G401.6 (cell line): ENCODE results near the gene LIPC.

Source experiments
- FAIRE-seq: peaks from 2 replicates; lab custom pipeline; 2012; peaks lifted over from hg19 to GRCh38; lab: Jason Lieb, UNC

LIPC gene

DNA sequence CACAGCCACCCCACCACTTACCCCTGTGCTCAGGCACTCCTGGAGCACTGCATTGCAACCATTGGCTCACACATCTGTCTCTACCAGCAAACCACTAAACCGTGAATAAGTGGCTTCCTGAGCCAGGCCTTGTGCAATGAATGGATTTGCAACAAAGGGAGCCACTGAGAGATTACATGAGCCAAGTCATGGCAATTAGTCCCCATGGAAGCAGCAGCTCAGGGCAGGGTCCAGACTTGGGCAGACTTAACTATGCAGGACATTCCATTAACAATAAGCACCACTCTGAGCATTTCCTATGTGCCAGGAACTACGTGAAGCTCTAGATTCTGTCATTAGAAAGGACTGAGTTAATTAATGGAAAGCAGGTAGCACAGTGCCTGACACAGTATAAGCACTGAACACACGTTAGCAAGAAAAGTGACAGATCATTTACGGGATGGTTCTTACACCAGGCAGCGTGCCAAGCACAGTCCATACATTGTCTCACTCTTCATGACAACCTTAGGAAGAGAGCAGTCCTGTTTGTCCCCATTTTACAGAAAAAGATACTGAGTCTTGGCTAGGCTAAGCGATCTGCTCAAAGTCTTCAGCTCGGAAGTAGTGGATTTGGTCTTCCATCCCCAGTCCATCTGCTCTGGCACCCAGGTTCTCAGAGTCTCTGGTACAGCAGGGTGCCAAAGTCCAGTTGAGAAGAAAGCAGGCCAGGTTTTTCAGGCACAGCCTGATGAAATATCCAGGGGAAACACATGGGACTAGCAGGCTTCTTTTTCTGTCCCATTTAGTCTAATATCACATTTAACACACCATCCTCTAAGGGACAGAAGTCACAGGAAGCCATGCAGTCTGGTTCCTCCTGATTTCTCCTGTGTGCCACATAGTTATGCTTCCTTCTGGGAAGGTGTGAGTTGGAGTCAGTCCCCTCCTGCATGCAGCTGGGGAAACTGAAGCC is 44.1 kb downstream of the LIPC start:
- FAIRE-seq, result no peak

DNA sequence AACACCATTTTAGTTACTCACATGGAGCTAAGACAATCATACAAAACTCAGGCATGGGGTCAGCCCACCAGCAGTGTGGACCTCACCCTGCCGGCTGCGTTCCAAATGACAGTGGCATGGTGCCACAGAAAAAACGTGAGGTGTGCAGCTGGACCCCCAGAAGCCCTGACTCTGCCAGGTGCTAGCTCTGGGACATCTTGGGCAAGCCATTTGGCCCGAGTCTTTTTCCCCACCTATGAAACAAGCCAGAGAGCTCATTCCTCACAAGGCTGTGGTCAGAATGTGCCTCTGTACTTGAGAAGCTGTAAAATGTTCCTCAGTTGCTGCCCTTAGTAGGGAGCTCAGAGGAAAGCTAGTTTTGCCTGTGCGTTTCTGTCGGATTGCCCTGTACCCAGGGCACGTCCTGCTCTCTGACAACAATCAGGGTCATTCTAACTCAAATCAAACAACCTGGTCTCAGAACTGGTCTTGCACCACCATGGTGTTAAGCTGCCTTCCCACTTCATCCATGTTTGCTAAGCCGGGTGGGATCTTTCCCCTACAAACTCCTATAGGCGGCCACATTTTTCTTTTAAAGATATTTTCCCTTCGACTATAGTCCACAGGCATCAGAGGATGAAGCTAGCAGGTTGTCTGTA is 44.9 kb downstream of the LIPC start:
- FAIRE-seq, result no peak

DNA sequence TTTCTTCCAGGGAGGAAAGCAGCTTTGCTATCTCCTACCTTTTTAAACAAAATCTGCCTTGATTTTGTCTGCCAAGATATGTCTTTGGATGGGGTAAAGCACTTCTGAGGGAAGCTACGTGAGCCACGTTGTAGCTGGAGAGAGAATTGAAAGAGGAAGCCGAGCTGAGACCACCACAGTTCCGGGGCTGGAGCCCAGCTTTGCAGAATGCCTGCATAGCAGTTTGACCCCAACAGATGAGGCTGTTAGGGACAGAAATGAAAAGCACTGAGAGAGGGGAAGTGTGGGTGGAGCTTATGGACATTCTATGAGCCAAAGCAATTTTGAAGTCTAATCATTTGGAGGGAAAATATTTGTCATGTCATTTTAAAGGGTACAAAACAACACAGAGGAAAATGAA is 45.4 kb downstream of the LIPC start:
- FAIRE-seq, result no peak

DNA sequence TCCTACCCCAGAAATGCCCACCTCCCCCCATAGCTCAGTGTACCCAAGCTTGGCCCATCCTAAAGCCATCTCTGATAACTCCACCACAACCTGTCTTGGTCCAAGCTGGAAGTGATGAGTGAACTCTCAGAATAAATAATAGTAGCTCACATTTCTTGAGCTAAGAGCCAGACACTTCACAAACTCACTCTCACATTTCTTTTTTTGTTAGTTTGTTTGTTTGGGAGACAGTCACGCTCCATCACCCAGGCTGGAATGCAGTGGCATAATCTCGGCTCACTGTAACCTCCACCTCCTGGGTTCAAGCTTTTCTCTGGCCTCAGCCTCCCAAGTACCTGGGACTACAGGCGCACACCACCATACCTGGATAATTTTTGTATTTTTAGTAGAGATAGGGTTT is 46.2 kb downstream of the LIPC start:
- FAIRE-seq, result no peak

DNA sequence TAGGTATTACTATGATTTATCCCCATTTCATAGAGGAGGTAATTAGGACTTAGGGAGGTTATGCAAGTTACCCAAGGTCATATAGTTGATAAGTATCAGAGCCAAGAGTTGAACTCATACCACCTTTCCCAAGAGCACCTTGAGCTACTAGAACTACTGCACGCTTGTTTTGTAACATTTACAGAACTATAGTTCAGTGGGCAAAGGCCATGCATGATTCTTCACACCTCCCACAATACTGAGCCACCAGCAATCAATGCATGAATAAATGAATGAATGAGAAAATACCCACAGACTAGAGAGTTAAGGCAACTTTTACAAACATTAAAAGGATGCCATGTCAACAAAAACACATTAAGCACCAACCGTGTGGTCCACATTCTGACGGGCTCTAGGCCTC is 46.8 kb downstream of the LIPC start:
- FAIRE-seq, result no peak

DNA sequence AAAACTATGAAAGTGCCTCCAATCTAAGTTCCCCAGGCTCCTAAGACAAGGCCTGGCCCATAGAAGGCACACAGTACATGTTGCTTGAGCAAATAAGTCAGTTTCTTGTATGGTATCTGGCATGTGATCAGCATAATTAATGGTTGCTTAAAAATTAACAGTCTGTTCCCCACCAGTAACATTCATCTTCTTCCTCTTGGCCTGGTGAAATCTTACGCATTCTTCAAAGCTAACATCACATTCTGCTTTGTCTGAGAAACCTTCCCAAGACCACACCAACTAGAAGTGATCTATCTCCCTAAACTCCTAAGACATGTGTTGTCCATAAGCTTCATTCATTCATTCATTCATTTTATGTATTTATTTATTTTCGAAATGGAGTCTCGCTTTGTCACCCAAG is 48.1 kb downstream of the LIPC start:
- FAIRE-seq, result no peak

DNA sequence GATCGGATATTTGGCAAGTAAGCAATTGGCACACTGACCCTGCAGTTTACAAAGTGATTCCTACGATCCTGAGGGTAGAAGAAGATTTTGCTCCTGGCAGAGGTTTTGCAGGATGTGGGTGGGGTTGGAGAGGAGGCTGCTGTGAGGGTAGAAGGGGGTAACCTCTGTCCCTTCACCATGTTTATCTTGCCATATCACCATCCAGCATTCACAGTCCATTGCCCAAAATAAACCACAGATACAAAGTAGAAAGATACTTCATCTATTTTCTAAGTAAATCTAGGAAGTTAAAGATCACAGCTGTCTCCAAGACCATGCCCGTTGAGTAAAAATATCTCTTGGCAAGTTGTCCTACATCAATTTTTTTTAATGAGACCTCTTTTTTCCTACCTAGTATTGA is 51.6 kb downstream of the LIPC start:
- no peak for FAIRE-seq

DNA sequence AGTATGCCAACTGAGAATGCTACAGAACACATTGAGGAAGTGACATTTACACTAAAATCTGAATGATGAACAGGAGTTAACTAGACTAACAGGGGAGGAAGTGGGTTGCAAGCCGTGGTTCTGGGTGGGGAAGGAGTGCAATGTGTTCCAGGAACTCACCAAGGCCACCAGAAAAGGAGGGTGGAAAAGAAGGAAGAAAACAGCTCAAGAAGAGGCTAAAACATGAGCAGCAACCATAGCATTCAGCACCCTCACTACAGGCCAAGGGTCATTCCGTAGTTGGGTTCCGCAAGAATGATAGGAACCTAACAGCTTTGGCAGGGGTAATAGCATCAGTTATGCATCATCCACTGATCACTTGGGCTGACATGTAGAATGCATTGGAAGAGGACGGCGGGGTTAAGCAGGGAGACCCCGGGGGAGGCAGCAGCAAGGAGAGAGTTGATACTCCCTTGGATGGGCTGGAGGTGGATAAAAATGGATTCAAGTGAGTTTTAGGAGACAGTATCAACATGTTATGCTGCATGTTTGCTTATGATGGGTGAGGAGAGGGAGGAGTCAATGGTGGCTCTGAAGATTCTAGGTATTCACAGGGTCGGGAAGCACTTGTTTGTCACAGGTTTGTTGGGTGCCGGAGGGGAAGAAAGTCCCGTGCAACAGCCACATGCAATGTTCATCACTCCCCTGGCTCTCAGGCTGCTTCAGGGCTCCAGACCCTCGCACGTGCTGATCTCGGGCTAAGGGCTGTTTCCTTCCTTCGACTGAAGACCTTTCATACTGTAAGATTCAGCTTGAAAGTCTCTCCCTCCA is 53.2 kb downstream of the LIPC start:
- no peak for FAIRE-seq

DNA sequence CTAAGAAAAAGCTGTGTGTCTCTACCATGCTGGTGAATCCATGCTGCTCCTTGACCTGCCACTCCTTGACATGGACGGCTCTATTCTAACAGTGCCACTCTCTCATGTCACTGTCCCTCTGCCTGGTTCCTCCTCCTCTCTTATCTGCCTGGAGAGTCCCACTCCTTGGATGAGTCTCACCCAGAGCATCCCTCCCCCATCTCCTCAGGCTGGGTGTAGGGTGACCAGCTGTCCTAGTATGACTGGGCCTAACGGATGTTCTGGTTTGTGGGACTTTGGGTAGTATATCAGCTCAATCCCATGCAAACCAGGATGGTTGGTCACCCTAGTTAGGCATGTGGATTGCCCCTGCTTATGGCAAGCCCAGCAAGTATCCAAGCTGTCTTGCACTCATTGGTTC is 54.3 kb downstream of the LIPC start:
- no peak for FAIRE-seq

DNA sequence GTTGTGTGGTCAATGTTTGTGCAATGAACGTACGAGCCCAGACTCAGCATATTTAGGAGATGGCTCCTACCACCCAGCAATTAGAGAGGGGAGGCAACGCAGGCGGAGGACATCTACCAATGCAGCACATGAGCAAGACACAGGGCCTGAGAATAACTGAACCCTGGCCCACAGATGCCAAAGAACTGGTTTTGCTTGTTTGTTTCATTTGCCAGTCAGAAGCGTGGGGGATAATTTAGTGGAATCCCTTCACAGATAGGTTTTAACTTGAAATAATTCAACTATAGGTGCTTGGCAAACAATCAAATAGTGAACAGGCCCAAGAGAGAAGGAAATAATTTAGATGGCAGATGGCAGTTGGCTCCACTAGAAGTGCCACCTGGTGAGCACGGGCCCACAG is 54.8 kb downstream of the LIPC start:
- FAIRE-seq, result no peak

DNA sequence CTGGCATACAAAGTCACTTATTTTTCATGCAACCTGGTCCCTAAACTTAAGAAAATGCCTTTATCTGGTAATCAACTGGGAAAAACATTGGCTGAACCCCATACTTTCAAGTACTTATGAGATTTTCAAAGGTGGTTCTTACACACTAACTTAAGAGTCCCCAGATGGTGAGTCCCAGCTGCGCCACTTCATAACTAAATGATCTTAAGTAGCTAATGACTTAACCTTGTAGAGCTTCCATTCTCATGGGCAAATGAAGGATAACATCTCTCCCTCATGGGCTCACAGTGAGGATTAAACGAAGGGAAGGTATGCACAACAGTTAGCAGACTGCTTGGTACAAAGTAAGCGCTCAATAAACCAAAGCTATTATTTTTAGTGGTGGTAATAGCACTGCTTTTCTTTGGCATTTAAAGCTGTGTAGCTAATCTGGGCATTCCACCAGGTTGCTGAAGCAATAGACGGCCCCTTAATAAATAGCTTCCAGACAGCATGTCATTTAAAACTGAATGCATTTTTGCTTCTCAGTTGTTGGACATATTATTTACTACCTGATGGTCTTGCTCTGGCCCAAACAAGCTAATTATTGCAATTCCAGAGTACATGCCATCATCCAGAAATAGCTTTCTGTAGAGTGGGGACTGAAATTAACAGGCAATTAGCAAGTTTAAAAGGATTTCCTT is 55.4 kb downstream of the LIPC start:
- no peak for FAIRE-seq

DNA sequence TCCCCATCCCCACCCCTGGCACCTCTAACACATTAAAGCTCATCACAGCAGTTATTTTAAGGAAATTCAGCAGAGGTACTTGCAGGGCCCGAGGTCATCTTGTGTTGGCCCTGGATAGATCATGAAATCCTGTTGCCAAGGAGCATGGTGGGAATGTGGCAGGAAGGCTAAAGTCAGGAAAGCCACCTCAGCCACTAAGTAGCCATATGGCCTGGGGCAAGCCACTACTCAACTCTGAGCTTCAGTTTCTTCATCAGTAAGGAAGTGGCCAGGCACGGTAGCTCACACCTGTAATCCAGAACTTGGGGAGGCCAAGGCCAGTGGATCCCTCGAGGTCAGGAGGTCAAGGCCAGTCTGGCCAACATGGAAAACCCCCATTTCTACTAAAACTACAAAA is 55.9 kb downstream of the LIPC start:
- no peak for FAIRE-seq

DNA sequence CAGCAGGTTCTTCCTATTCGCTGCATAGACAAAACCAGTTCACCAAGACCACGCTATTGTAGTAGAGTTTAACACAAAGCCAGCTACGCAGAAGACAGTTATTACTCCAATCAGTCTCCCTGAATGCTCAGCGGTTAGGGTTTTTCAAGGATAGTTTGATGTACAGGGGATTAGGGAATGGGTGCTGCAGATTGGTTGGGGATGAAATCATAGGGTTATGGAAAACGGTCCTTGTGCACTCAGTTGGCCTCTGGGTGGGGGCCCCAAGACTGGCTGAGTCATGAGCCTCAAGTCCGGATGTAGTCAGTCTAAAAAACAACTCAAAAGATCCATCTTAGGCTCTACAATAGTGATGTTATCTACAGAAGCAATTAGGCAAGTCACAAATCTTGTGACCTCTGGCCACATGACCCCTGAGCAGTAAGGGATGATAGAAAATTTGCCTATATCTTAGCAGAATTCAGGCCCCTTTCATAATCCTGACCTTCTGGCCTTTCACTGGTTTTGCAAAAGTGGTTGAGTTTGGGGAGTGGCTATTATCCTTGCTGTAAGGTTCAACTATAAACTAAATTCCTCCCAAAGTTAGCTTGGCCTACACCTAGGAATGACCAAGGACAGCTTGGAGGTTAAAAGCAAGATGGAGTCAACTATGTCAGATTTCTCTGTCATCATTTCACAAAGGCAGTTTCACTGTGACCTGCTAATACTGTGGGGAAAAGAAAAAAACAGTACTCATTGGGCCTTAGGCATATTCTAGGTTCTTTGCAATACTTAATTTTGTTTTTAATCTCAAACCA is 57.7 kb downstream of the LIPC start:
- no peak for FAIRE-seq

DNA sequence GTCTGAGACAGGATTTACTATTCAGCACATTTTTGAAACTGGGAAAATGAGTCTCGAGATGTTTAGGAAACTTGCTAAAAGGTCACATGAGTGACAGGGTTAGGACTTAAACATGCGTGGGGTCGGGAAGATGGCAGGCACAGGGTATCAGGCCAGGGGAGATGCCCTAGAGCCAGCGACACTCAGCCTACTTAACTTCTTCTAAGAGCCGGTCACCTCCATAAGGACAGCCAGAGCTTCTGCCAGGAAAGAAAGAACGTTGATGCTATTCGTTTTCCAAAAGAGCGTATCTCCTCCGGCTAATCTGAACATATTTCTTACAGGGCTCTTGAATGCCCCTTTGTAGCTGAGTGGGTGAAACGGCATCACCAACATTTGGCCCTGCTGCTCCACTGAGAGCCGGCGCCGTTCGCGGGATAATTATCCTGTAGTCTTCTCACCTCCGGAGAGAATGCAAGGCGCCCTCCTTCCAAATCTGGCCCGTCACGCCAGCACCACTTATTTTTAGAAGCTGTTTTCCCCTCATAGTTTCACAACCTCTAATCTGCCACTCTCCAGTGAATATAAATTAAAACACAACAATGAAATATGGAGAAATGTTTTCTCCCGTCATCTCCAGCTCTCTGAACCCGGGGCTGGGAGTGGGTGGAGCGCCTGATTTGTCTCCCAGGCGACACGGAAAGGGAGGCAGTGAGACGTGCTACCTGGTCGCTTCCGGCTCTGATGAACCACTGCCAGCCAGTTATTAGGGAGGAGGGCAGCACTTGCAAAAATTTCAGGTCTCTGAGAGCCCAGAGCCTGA is 58.5 kb downstream of the LIPC start:
- FAIRE-seq, result no peak

DNA sequence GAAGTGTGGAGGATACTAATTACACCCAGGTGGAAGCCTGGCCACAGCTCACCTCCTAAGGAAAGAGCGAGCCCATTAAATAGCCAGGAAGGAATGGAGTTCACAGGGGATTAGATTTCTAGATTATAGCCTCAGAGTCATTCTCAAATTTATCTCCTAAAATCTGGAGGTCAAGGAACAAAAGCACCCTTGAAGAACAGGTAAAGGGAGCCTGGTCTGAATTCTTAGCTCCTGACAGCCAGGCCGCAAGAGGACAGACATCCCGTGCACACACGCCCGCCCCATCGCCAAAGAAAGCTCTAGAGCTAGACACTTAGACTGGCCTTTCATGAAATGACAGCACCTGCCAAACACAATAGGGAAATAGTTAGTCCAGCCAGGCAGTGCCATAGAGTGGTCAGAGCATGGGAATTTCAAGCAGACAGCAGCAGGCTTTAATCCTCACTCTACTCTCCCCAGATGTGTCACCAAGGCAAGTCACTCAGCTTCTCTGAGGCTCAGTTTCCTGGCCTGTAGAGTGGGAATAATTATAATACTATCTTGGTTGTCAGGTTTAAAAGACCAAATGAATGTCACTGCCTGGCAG is 59.2 kb downstream of the LIPC start:
- FAIRE-seq, result no peak

DNA sequence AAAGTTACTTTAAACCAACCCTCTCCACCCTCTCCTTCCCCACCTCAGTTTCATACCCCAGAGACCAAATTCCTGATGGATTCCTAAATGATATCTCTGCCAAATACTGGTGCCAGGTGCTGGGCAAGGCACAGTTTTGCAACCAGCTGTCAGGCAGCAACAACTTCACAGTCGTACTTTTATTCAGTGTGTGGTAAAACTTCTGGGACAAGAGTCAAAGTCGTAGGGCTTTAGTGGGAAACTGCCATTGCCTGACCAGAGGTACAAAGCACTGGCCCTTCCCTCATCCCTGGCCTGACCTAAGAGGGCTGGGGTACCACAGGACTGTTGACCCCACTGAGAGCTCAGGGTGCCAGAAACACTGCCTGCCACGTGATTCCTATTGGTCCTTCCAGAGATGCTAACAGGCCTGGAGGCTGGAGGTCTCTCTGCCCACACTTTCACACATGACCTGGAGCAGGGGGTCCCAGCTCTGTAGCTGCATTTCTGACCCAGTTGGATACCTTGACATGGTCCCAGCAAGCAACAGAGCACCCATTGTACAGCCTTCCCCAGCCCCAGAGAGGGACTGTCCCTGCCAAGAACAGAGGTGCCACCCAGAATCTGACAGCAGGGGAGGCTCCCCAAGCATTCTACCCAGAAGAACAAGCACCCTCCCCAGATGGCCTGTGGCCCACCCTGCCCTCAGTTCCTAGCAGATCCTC is 59.9 kb downstream of the LIPC start:
- no peak for FAIRE-seq

DNA sequence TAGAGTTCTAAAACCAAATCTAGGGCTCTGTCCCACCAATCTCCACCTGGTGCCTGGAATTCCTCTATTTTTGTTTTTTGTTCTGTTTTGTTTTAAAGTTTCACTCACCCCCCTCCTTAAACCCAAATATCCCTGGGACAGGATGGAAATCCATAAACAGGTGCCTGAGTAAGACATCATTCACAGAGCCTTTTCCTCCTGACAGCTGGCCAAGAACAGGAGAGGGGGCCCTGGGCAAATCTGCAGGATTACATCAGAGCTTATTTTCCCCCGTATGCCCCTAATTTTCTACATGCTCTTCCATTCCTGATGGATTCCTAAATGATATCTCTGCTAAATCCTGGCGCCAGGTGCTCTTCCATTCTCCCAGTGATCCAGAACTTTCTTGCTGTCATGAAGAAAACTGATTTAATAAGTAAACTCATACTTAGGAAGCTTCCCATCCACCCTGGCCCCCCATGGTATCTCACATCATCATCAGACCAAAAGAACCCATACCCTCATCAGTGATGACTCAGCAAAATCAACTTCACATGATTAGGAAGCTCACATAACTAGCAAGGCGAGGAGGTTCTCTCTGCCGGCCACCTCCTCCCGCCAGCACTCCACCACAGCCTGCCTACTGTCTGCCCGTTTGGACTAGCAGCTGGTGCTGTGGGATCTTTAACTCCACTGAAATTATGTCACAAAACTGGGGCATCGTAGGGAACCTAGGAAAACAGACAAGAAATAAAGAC is 61.0 kb downstream of the LIPC start:
- FAIRE-seq, result no peak

DNA sequence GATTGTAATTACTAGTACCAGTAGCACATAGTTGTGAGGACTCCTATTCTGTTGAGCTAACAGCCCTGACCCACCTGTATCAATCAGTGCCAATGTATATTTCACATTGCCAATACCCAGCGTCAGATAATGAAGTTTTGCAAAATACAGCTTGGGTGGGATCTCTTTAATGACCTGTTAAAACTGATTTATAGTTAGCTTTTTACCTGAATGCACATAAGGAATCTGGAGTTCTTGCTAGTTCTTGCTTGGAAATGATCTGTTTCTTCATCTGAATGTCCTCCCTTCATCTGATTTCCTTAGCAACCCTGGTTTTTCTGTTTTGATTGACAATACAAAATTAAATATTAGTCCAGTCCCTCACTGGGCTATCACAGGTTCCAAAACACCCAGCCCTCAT is 62.8 kb downstream of the LIPC start:
- FAIRE-seq, result no peak

DNA sequence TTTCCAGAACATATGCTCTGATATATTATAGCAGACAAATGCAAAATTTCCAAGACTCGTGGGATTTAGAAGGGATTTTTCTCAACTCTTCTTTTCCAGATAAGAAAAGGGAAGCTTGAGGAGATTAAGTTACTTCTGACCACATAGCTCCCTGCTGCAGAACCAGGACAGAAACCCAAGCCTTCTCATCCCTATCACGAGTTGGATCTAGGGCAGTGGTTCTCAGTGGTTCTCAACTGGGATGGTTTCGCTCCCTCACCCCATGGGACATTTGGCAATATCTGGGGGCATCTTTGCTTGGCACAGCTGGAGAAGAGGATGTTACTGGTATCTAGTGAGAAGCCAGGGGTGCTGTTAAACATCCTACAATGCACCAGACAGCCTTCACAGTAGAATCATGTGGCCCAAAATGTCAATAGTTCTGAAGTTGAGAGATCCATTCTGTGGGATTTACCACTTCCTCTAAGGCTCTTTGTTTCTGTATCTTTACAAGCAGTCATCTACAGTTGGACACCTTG is 64.2 kb downstream of the LIPC start:
- FAIRE-seq, result no peak
